Activated T-helper 9 cell treated with anti-CD3 and anti-CD28 coated beads, Interleukin-2, amount 50 U/mL, for 16 hours (primary cell): ENCODE data around the gene KCNJ14.

Source experiments
- DNase-seq: peaks from one replicate; pipeline ENCODE4 v3.0.0-alpha.2; 2020; ENCODE audit warnings: low read depth

KCNJ14 gene

GRCh38 chr19:48445606-48446481, 9.5 kb upstream of the KCNJ14 start, which contains the start of gene GRWD1:
Gene GRWD1, plus strand, starts transcription at chr19:48445983. Its CDS starts 23 bp downstream, at chr19:48446006.
- DNase-seq = peak; percentile 90

- DNase-seq = no peak
These were observed 8.8 kb upstream of the KCNJ14 start for GRCh38 chr19:48446579-48446978.

- DNase-seq = no peak
These were observed 6.8 kb upstream of the KCNJ14 start for GRCh38 chr19:48448563-48448962.

- no peak for DNase-seq
These were observed 4.9 kb upstream of the KCNJ14 start for GRCh38 chr19:48450441-48450840.

- DNase-seq = no peak
These were observed 4.5 kb upstream of the KCNJ14 start for GRCh38 chr19:48450863-48451262.

GRCh38 chr19:48451624-48452023, 3.8 kb upstream of the KCNJ14 start:
- no peak for DNase-seq

GRCh38 chr19:48452289-48453190, 2.8 kb upstream of the KCNJ14 start:
- DNase-seq = no peak

- no peak for DNase-seq
These were observed 1.1 kb upstream of the KCNJ14 start for GRCh38 chr19:48454150-48454730.

- DNase-seq = no peak
These were observed 661 bp downstream of the KCNJ14 start for GRCh38 chr19:48455908-48456562.

GRCh38 chr19:48456864-48457263, 1.5 kb downstream of the KCNJ14 start:
- DNase-seq = no peak

GRCh38 chr19:48458016-48458415, 2.6 kb downstream of the KCNJ14 start:
- no peak for DNase-seq

GRCh38 chr19:48461651-48461981, 6.2 kb downstream of the KCNJ14 start:
- DNase-seq = no peak

- DNase-seq = no peak
These were observed 6.7 kb downstream of the KCNJ14 start for GRCh38 chr19:48461982-48462655.

GRCh38 chr19:48465215-48465614, 9.8 kb downstream of the KCNJ14 start:
- DNase-seq = no peak

- no peak for DNase-seq
These were observed 11.4 kb downstream of the KCNJ14 start for GRCh38 chr19:48466561-48467325.

GRCh38 chr19:48468772-48469288, 13.5 kb downstream of the KCNJ14 start:
- DNase-seq = peak; percentile 99

GRCh38 chr19:48469289-48469881, 14.0 kb downstream of the KCNJ14 start, which contains the start of gene CYTH2:
Gene CYTH2, plus strand, starts transcription at chr19:48469369. Its CDS starts 139 bp downstream, at chr19:48469508.
- DNase-seq = peak; percentile 55

- no peak for DNase-seq
These were observed 14.7 kb downstream of the KCNJ14 start for GRCh38 chr19:48469934-48470680.

- no peak for DNase-seq
These were observed 15.5 kb downstream of the KCNJ14 start for GRCh38 chr19:48470856-48471255.
